RWPE2 (cell line): ENCODE data around the gene ARL6IP6.

Experiments used
- ATAC-seq: fragments of 200-7000 bp; cut with Tn5 transposase; 3 replicates; pipeline ENCODE4 v1.9.1; 2021; ENCODE audit warnings: low read depth
- DNase-seq: peaks from one replicate; pipeline ENCODE4 v3.0.0-alpha.2; 2020; ENCODE audit warnings: low spot score
- H3K27ac ChIP-seq: fragments of 450-650 bp; 2 replicates; pipeline ENCODE4 v1.5.1; 2017; ENCODE audit warnings: mild to moderate bottlenecking; ENCODE audit not compliant: poor library complexity, severe bottlenecking
- H3K27me3 ChIP-seq: fragments of 250-450 bp; sonication (Bioruptor Pico); 2 replicates; pipeline ENCODE4 v1.5.1; 2021; ENCODE audit warnings: mild to moderate bottlenecking, moderate library complexity; ENCODE audit not compliant: insufficient read depth, poor library complexity, severe bottlenecking
- H3K36me3 ChIP-seq: fragments of 250-450 bp; sonication (Bioruptor Pico); 2 replicates; pipeline ENCODE4 v1.5.1; 2020; ENCODE audit warnings: low read depth, mild to moderate bottlenecking, moderate library complexity
- H3K4me1 ChIP-seq: fragments of 250-450 bp; sonication (Bioruptor Pico); 2 replicates; pipeline ENCODE4 v1.5.1; 2021; ENCODE audit warnings: mild to moderate bottlenecking, moderate library complexity; ENCODE audit not compliant: insufficient read depth, poor library complexity, severe bottlenecking
- H3K4me3 ChIP-seq: fragments of 250-450 bp; sonication (Bioruptor Pico); 2 replicates; pipeline ENCODE4 v1.5.1; 2021; ENCODE audit warnings: mild to moderate bottlenecking, moderate library complexity; ENCODE audit not compliant: severe bottlenecking
- H3K9me3 ChIP-seq: fragments of 250-450 bp; sonication (Bioruptor Pico); 2 replicates; pipeline ENCODE4 v1.5.1; 2021; ENCODE audit warnings: mild to moderate bottlenecking, moderate library complexity; ENCODE audit not compliant: severe bottlenecking
- TF ChIP-seq, protein P1 (sequence below): fragments of 450-650 bp; IDR thresholded peaks from one replicate; pipeline ENCODE4 v1.5.1; 2017; ENCODE audit warnings: mild to moderate bottlenecking, moderate library complexity; ENCODE audit not compliant: poor library complexity, severe bottlenecking

Gene ARL6IP6

GRCh38 chr2:152718076-152718908, at the start of gene ARL6IP6:
Gene ARL6IP6 (plus strand): TSS chr2:152718620. CDS start chr2:152718625, 5 bp downstream.
- peaks cover 48% of the 10 kb centered on the region for H3K36me3 ChIP-seq
- H3K4me3 ChIP-seq, result peak within 1 kb of the TSS; percentile 80
- DNase-seq (peak; percentile 93), ATAC-seq (peak; percentile 72)
- H3K27ac ChIP-seq, result peak within 1 kb of the TSS; percentile 84
- H3K27me3 ChIP-seq, result no peaks in the 10 kb centered on the region
- peaks cover 10% of the 10 kb centered on the region for H3K4me1 ChIP-seq
- TF ChIP-seq, protein P1, sequence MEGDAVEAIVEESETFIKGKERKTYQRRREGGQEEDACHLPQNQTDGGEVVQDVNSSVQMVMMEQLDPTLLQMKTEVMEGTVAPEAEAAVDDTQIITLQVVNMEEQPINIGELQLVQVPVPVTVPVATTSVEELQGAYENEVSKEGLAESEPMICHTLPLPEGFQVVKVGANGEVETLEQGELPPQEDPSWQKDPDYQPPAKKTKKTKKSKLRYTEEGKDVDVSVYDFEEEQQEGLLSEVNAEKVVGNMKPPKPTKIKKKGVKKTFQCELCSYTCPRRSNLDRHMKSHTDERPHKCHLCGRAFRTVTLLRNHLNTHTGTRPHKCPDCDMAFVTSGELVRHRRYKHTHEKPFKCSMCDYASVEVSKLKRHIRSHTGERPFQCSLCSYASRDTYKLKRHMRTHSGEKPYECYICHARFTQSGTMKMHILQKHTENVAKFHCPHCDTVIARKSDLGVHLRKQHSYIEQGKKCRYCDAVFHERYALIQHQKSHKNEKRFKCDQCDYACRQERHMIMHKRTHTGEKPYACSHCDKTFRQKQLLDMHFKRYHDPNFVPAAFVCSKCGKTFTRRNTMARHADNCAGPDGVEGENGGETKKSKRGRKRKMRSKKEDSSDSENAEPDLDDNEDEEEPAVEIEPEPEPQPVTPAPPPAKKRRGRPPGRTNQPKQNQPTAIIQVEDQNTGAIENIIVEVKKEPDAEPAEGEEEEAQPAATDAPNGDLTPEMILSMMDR, result no peak
- H3K9me3 ChIP-seq, result no peaks in the 10 kb centered on the region

- Histone ChIP-seq H3K36me3 (peaks cover 93% of the 10 kb centered on the region), H3K27me3 (no peaks in the 10 kb centered on the region), H3K27ac (no peak overlapping the region), H3K9me3 (no peaks in the 10 kb centered on the region), H3K4me1 (no peaks in the 10 kb centered on the region), H3K4me3 (no peak overlapping the region)
- ATAC-seq (no peak), DNase-seq (no peak)
- TF ChIP-seq, protein P1, result no peak
Measured at GRCh38 chr2:152674334-152674733, 44.1 kb upstream of the ARL6IP6 start.

- Histone ChIP-seq H3K4me1 (no peaks in the 10 kb centered on the region), H3K36me3 (peaks cover 93% of the 10 kb centered on the region), H3K27ac (no peak overlapping the region), H3K27me3 (no peaks in the 10 kb centered on the region), H3K4me3 (no peak overlapping the region), H3K9me3 (no peaks in the 10 kb centered on the region)
- TF ChIP-seq, protein P1, result no peak
- DNase-seq (no peak), ATAC-seq (no peak)
Measured at GRCh38 chr2:152676461-152676860, 42.0 kb upstream of the ARL6IP6 start.

DNA sequence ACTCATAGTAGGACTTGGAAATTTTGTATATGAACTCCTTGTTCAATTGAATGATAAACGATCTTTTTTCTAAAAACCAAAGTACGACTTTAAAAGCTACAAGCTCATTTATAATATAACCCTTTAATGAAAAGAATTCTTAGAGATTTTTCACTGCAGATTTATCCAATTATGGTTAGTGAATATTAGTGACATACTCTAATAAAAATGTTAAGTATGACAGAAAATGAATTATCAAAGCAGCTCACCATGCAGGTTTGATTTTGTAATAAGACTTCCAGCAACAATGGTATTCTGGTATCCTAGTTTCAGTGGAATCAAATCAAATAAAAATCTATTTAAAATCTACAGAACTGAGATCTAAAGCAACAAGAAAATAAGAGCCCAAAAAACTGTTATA, 39.6 kb upstream of the ARL6IP6 start:
- TF ChIP-seq, protein P1, result no peak
- H3K27ac ChIP-seq, result no peak overlapping the region
- H3K9me3 ChIP-seq, result no peaks in the 10 kb centered on the region
- no peaks in the 10 kb centered on the region for H3K27me3 ChIP-seq
- peaks cover 88% of the 10 kb centered on the region for H3K36me3 ChIP-seq
- no peaks in the 10 kb centered on the region for H3K4me1 ChIP-seq
- DNase-seq (no peak), ATAC-seq (no peak)
- H3K4me3 ChIP-seq, result no peak overlapping the region

GRCh38 chr2:152682663-152683062, 35.8 kb upstream of the ARL6IP6 start:
- Histone ChIP-seq H3K9me3 (no peaks in the 10 kb centered on the region), H3K4me3 (no peak overlapping the region), H3K36me3 (peaks cover 73% of the 10 kb centered on the region), H3K27me3 (no peaks in the 10 kb centered on the region), H3K27ac (no peak overlapping the region), H3K4me1 (no peaks in the 10 kb centered on the region)
- TF ChIP-seq, protein P1, result no peak
- ATAC-seq (no peak), DNase-seq (no peak)
